A673 (cell line): ENCODE results near the gene EZR.

Source experiments
- EZH2 ChIP-seq: fragments of 200-600 bp; sonication (generic); IDR thresholded peaks from 2 replicates; pipeline ENCODE4 v1.6.1; 2017; ENCODE audit warnings: borderline replicate concordance, low read depth, mild to moderate bottlenecking, mixed read lengths, antibody characterized with exemption, low read length; ENCODE audit not compliant: poor library complexity, severe bottlenecking
- TF ChIP-seq, protein P1 (sequence below): fragments of 300-800, 200-600 bp; sonication (generic); conservative IDR thresholded peaks from 2 replicates; pipeline ENCODE4 v1.5.1; 2017; ENCODE audit warnings: low read depth, mild to moderate bottlenecking, antibody characterized with exemption, low read length, moderate library complexity, mixed read lengths

DNA sequence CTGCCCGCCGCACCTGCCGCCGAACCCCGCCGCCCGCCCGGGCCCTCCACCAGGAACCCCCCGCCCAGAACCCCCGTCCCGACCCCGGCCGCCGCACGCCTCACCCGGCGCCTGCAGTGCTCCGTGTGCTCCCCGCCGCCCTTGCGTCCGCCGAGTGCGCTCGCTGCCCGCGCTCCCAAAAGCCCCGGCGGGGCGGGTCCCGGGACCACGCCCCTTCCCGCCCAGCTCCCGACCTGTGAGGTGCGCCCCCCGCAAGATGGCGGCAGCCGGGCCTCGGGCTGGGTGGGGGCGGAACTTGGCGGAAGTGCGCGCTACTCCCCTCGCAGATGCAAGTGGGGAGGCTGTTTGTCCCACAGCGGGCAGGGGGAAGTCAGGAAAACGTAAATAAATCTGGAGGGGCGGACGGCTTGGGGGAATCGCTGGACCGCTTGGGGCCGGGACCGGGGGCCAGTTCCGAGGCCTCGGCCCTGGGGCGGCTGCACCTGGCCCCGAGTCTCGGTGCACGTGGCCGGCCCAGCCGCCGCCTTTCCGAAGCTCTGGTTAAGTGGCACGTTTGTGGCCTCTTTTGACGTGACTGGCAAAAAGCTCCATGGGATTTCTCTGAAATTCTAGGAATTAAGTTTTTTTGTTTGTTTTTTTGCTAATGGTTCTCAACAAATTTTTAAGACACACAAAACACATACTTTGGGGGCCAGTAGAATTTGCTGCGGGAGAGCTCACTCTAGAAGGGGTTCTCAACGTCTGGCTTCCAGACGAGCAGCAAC, at the start of gene EZR:
- TF ChIP-seq, protein P1, sequence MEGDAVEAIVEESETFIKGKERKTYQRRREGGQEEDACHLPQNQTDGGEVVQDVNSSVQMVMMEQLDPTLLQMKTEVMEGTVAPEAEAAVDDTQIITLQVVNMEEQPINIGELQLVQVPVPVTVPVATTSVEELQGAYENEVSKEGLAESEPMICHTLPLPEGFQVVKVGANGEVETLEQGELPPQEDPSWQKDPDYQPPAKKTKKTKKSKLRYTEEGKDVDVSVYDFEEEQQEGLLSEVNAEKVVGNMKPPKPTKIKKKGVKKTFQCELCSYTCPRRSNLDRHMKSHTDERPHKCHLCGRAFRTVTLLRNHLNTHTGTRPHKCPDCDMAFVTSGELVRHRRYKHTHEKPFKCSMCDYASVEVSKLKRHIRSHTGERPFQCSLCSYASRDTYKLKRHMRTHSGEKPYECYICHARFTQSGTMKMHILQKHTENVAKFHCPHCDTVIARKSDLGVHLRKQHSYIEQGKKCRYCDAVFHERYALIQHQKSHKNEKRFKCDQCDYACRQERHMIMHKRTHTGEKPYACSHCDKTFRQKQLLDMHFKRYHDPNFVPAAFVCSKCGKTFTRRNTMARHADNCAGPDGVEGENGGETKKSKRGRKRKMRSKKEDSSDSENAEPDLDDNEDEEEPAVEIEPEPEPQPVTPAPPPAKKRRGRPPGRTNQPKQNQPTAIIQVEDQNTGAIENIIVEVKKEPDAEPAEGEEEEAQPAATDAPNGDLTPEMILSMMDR, result no peak
- no peak for TF ChIP-seq EZH2
